Neural cell (in vitro differentiated cells): ENCODE results near the gene PCDH9. TPM values are rescaled to one million over a fixed set of nuclear protein-coding genes. Genes with fewer than 3 reads are reported as not detected.

ENCODE experiments used
- H2AFZ ChIP-seq: fragments of 200-600, 300-800 bp; sonication (generic), shearing (Covaris generic); 2 replicates; pipeline ENCODE4 v1.6.0; 2014; ENCODE audit warnings: low read depth, mild to moderate bottlenecking, antibody characterized with exemption, low read length, moderate library complexity
- H3F3A ChIP-seq: fragments of 200-600 bp; shearing (Covaris generic); 2 replicates; pipeline ENCODE4 v1.6.1; 2016; ENCODE audit warnings: mild to moderate bottlenecking, moderate library complexity, mixed read lengths, antibody characterized with exemption, low read length; ENCODE audit not compliant: insufficient read depth, poor library complexity, severe bottlenecking
- H3K27ac ChIP-seq: fragments of 200-600, 300-800 bp; sonication (generic), shearing (Covaris generic); 2 replicates; pipeline ENCODE4 v1.5.1; 2014; ENCODE audit warnings: mild to moderate bottlenecking, low read length, moderate library complexity
- H3K27me3 ChIP-seq: fragments of 300-800, 200-600 bp; sonication (generic), shearing (Covaris generic); 2 replicates; pipeline ENCODE4 v1.6.0; 2014; ENCODE audit warnings: mild to moderate bottlenecking, low read depth, low read length, moderate library complexity; ENCODE audit not compliant: insufficient read depth
- H3K36me3 ChIP-seq: fragments of 300-800, 200-600 bp; sonication (generic), shearing (Covaris generic); 2 replicates; pipeline ENCODE4 v1.5.1; 2014; ENCODE audit warnings: mild to moderate bottlenecking, antibody characterized with exemption, low read length, moderate library complexity; ENCODE audit not compliant: insufficient read depth
- H3K4me2 ChIP-seq: fragments of 300-800, 200-600 bp; sonication (generic), shearing (Covaris generic); 2 replicates; pipeline ENCODE4 v1.6.0; 2014; ENCODE audit warnings: mild to moderate bottlenecking, low read length
- H3K4me3 ChIP-seq: fragments of 300-800, 200-600 bp; sonication (generic), shearing (Covaris generic); 2 replicates; pipeline ENCODE4 v1.5.1; 2014; ENCODE audit warnings: mild to moderate bottlenecking, low read length, moderate library complexity
- H3K79me2 ChIP-seq: fragments of 200-600 bp; shearing (Covaris generic); replicated peaks from 2 replicates; pipeline ENCODE4 v1.6.0; 2014; ENCODE audit warnings: mild to moderate bottlenecking, low read length, moderate library complexity; ENCODE audit not compliant: insufficient read depth
- H3K9ac ChIP-seq: fragments of 300-800, 200-600 bp; sonication (generic), shearing (Covaris generic); 2 replicates; pipeline ENCODE4 v1.6.1; 2016; ENCODE audit warnings: mild to moderate bottlenecking, low read length, mixed read lengths
- H3K9me2 ChIP-seq: fragments of 200-600 bp; shearing (Covaris generic); 2 replicates; pipeline ENCODE4 v1.6.1; 2016; ENCODE audit warnings: mild to moderate bottlenecking, low read length, mixed read lengths; ENCODE audit not compliant: insufficient read depth
- H3K9me3 ChIP-seq: fragments of 200-600, 300-800 bp; sonication (generic), shearing (Covaris generic); 2 replicates; pipeline ENCODE4 v1.6.1; 2016; ENCODE audit warnings: mild to moderate bottlenecking, mixed run types, low read length, moderate library complexity, mixed read lengths
- H4K20me1 ChIP-seq: fragments of 200-600 bp; shearing (Covaris generic); 2 replicates; pipeline ENCODE4 v1.6.1; 2016; ENCODE audit warnings: mild to moderate bottlenecking, mixed run types; ENCODE audit not compliant: insufficient read depth
- EP300 ChIP-seq: fragments of 450-650 bp; conservative IDR thresholded peaks from 2 replicates; pipeline ENCODE4 v1.6.1; 2014; ENCODE audit warnings: antibody characterized with exemption, mild to moderate bottlenecking, moderate library complexity; ENCODE audit not compliant: poor library complexity, severe bottlenecking
- EZH2 ChIP-seq: fragments of 200-600, 300-800 bp; shearing (Covaris generic), sonication (generic); IDR thresholded peaks from 2 replicates; pipeline ENCODE4 v1.6.1; 2014; ENCODE audit warnings: antibody characterized with exemption, low read length, borderline replicate concordance, mild to moderate bottlenecking; ENCODE audit not compliant: insufficient read depth, poor library complexity, severe bottlenecking
- MXI1 ChIP-seq: fragments of 450-650 bp; conservative IDR thresholded peaks from 2 replicates; pipeline ENCODE4 v1.6.1; 2014; ENCODE audit warnings: antibody characterized with exemption, mild to moderate bottlenecking; ENCODE audit not compliant: poor library complexity, severe bottlenecking
- POLR2AphosphoS5 ChIP-seq: IDR thresholded peaks from 2 replicates; pipeline ENCODE4 v1.6.1; 2012
- RAD21 ChIP-seq: fragments of 450-650 bp; conservative IDR thresholded peaks from 2 replicates; pipeline ENCODE4 v1.6.1; 2014; ENCODE audit warnings: antibody characterized with exemption, mild to moderate bottlenecking, moderate library complexity
- SMC3 ChIP-seq: fragments of 450-650 bp; conservative IDR thresholded peaks from 2 replicates; pipeline ENCODE4 v1.6.1; 2014; ENCODE audit warnings: antibody characterized with exemption, mild to moderate bottlenecking, moderate library complexity; ENCODE audit not compliant: poor library complexity
- TAF1 ChIP-seq: IDR thresholded peaks from 2 replicates; pipeline ENCODE4 v1.6.1; 2012; ENCODE audit warnings: low read depth
- polyA plus RNA-seq: library from polyadenylated mRNA; depleted of rRNA; stranded (reverse); fragments of >200 nt; gene quantifications from 2 replicates; pipeline ENCODE4 v1.2.3, GENCODE V29; 2014
- TF ChIP-seq, protein P1 (sequence below): fragments of 450-650 bp; IDR thresholded peaks from 2 replicates; pipeline ENCODE4 v1.5.1; 2014; ENCODE audit warnings: antibody characterized with exemption, mild to moderate bottlenecking, moderate library complexity; ENCODE audit not compliant: poor library complexity, severe bottlenecking
- TF ChIP-seq, protein P2 (sequence below): IDR thresholded peaks from 2 replicates; pipeline ENCODE4 v1.6.1; 2012; ENCODE audit warnings: borderline replicate concordance

Gene PCDH9
- polyA plus RNA-seq, 1 donor from 2014 or later, result 4.6 TPM

DNA sequence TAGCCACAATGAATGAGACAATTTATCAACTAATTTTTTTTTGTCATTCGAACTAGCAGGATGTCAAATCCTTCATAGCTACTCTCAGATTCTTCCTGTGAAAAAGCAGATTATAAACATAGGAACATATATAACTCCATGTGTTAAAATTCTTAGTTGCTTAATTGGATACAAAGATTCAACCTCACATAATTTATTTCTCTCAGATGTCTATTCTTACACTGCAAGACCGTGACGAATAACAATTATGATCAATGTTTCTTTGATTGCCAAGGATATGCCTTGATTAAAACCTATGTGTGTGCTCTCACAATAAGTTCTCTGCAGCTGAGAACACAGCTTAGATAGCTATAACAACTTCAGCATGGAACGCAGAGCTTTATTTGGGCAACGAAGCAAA lies 872.7 kb downstream of the PCDH9 start:
- Histone ChIP-seq H3K79me2 (no peaks in the 10 kb centered on the region), H3K4me3 (no peak overlapping the region), H3F3A (no peaks in the 10 kb centered on the region), H3K27me3 (no peaks in the 10 kb centered on the region), H3K9me3 (no peaks in the 10 kb centered on the region), H3K4me2 (no peak overlapping the region), H3K9ac (no peak overlapping the region), H4K20me1 (no peaks in the 10 kb centered on the region), H3K9me2 (no peaks in the 10 kb centered on the region), H3K27ac (no peak overlapping the region), H3K36me3 (no peaks in the 10 kb centered on the region), H2AFZ (no peak overlapping the region)
- no peak for TF ChIP-seq EP300
- TF ChIP-seq RAD21, result no peak
- no peak for TF ChIP-seq SMC3
- no peak for TF ChIP-seq MXI1
- TF ChIP-seq, protein P1, sequence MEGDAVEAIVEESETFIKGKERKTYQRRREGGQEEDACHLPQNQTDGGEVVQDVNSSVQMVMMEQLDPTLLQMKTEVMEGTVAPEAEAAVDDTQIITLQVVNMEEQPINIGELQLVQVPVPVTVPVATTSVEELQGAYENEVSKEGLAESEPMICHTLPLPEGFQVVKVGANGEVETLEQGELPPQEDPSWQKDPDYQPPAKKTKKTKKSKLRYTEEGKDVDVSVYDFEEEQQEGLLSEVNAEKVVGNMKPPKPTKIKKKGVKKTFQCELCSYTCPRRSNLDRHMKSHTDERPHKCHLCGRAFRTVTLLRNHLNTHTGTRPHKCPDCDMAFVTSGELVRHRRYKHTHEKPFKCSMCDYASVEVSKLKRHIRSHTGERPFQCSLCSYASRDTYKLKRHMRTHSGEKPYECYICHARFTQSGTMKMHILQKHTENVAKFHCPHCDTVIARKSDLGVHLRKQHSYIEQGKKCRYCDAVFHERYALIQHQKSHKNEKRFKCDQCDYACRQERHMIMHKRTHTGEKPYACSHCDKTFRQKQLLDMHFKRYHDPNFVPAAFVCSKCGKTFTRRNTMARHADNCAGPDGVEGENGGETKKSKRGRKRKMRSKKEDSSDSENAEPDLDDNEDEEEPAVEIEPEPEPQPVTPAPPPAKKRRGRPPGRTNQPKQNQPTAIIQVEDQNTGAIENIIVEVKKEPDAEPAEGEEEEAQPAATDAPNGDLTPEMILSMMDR, result no peak
- TF ChIP-seq POLR2AphosphoS5, result no peak
- no peak for TF ChIP-seq TAF1
- TF ChIP-seq EZH2, result no peak
- TF ChIP-seq, protein P2, sequence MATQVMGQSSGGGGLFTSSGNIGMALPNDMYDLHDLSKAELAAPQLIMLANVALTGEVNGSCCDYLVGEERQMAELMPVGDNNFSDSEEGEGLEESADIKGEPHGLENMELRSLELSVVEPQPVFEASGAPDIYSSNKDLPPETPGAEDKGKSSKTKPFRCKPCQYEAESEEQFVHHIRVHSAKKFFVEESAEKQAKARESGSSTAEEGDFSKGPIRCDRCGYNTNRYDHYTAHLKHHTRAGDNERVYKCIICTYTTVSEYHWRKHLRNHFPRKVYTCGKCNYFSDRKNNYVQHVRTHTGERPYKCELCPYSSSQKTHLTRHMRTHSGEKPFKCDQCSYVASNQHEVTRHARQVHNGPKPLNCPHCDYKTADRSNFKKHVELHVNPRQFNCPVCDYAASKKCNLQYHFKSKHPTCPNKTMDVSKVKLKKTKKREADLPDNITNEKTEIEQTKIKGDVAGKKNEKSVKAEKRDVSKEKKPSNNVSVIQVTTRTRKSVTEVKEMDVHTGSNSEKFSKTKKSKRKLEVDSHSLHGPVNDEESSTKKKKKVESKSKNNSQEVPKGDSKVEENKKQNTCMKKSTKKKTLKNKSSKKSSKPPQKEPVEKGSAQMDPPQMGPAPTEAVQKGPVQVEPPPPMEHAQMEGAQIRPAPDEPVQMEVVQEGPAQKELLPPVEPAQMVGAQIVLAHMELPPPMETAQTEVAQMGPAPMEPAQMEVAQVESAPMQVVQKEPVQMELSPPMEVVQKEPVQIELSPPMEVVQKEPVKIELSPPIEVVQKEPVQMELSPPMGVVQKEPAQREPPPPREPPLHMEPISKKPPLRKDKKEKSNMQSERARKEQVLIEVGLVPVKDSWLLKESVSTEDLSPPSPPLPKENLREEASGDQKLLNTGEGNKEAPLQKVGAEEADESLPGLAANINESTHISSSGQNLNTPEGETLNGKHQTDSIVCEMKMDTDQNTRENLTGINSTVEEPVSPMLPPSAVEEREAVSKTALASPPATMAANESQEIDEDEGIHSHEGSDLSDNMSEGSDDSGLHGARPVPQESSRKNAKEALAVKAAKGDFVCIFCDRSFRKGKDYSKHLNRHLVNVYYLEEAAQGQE, result no peak

DNA sequence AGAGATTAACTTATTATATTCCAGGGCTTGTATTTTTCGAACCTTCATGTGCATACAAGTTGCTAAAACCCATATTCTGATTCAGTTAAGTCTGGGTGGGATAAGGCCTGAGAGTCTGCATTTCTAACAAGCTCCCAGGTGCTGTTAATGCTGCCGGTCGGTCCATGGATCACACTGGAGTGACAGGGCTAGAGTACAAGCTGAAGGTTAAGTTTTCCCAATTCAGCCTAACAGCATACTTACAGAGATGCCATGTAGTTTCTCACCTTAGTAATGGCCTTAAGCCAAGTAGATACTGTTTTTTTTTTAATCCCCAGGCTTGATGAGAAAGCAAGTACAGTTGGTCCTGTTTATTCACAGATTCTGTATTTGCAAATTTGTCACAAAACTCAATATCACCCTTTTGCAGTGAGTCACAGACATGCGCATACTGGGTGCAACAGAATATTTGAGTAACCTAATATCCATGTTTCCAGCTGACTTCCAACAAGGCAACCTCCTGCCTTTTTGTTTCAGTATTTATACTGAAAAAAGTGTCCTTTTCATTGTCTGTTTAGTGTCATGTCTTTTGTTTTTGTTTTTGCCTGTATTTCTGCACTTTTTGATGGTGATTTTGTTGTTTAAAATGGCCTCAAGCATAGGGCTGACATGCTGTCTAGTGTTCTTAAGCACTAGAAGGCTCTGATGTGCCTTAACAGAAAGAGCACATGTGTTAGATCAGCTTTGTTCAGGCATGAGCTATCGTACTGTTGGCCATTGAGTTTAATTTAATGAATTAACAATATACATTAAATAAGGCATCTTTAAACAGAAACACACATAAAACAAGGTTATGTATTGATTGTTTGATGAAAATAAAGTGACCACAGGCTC lies 875.0 kb downstream of the PCDH9 start:
- no peaks in the 10 kb centered on the region for H3K27me3 ChIP-seq
- H3K9me2 ChIP-seq, result no peaks in the 10 kb centered on the region
- no peaks in the 10 kb centered on the region for H3K36me3 ChIP-seq
- H4K20me1 ChIP-seq, result no peaks in the 10 kb centered on the region
- no peak overlapping the region for H3K4me3 ChIP-seq
- no peaks in the 10 kb centered on the region for H3F3A ChIP-seq
- H2AFZ ChIP-seq, result no peak overlapping the region
- TF ChIP-seq SMC3 (no peak), TAF1 (no peak), MXI1 (no peak), POLR2AphosphoS5 (no peak), RAD21 (no peak), EZH2 (no peak), EP300 (no peak)
- TF ChIP-seq, protein P2, result no peak
- TF ChIP-seq, protein P1, result no peak
- no peaks in the 10 kb centered on the region for H3K79me2 ChIP-seq
- H3K27ac ChIP-seq, result no peak overlapping the region
- no peak overlapping the region for H3K4me2 ChIP-seq
- no peak overlapping the region for H3K9ac ChIP-seq
- H3K9me3 ChIP-seq, result no peaks in the 10 kb centered on the region
